CD1c-positive myeloid dendritic cell (primary cell): ENCODE data around the gene CDC26.
A peak's percentile ranks its signal among the peaks of the same experiment; 100 is the strongest.
"Not testable (repeated sequence)": the region's sequence is repeated elsewhere in the genome, so short reads cannot be mapped to it uniquely, and the experiment has no call there.

Experiments used
- DNase-seq: peaks from one replicate; pipeline ENCODE4 v3.0.0-alpha.2; 2016; ENCODE audit errors: extremely low spot score

Gene CDC26

GRCh38 chr9:113238859-113239232, 36.5 kb downstream of the CDC26 start:
- no peak for DNase-seq

- DNase-seq, result no peak
Observed at GRCh38 chr9:113238202-113238858, 37.0 kb downstream of the CDC26 start.

GRCh38 chr9:113237026-113237425, 38.3 kb downstream of the CDC26 start:
- DNase-seq, result no peak

GRCh38 chr9:113235701-113236255, 39.6 kb downstream of the CDC26 start:
- not testable (repeated sequence) for DNase-seq

- DNase-seq, result no peak
Observed at GRCh38 chr9:113231701-113232100, 43.7 kb downstream of the CDC26 start.

GRCh38 chr9:113228130-113228665, 47.2 kb downstream of the CDC26 start:
- no peak for DNase-seq

GRCh38 chr9:113227436-113227835, 47.9 kb downstream of the CDC26 start:
- peak; percentile 52 for DNase-seq

- DNase-seq, result no peak
Observed at GRCh38 chr9:113223963-113224362, 51.4 kb downstream of the CDC26 start.

GRCh38 chr9:113222482-113222841, 52.9 kb downstream of the CDC26 start:
- DNase-seq, result peak; percentile 56

GRCh38 chr9:113221800-113222481, 53.4 kb downstream of the CDC26 start:
- no peak for DNase-seq

GRCh38 chr9:113221003-113221799, 54.2 kb downstream of the CDC26 start, which contains the start of the genes FKBP15 and SLC31A1:
FKBP15 (minus strand) TSS chr9:113221277; CDS start chr9:113221243, 34 bp downstream.
SLC31A1 (plus strand) TSS chr9:113221544; CDS start chr9:113256149, 34,605 bp downstream.
- peak; percentile 99 for DNase-seq

GRCh38 chr9:113220467-113221002, 54.8 kb downstream of the CDC26 start:
- peak; percentile 27 for DNase-seq

GRCh38 chr9:113219969-113220368, 55.4 kb downstream of the CDC26 start:
- DNase-seq, result peak; percentile 84

GRCh38 chr9:113219186-113219936, 56.0 kb downstream of the CDC26 start:
- peak; percentile 88 for DNase-seq
